Measurements from ENCODE around the gene RALGAPA2.
A peak's percentile ranks its signal among the peaks of the same experiment; 100 is the strongest.

The RALGAPA2 gene

DNA sequence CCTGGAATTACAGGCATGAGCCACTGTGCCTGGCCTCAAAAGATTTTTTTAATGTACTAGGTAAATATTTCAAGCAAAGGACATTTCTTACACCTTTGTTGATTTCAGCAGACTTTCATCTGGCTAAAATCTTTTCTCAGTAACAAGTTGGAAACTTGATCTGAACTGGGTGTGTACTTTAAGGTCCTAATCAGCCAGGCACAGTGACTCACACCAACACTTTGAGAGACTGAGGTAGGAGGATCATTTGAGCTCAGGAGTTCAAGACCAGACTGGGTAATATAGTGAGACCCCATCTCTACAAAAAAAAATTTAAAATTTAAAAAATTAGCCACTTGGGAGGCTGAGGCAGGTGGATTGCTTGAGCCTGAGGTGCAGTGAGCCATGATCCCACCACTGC lies 7.0 kb upstream of the RALGAPA2 start:
- no peak for DNase-seq

DNA sequence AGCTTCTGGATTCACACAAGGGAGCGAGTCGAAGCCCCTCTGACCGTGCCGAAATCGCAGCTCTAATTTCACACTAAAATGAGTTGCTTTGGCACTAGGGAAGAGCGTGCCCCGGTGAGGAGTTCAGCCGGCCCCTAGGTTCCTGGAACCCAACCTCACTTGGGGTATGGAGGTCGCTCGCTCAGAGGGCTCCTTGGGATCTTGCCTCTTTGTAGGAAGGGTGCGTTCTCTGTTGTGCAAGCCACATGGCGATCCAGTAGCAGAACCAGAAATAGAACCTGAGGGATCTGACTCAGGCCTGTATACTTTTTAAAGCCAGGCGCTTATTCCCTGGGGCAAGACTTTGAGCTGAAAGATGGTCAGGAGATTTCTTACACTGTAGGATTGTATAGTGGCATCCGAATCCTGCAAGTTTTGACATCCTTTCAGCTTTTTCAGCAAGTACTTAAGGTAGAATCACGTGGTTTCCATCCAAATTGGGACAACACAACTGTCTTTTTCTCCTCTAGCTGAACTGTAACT lies 861 bp upstream of the RALGAPA2 start:
- DNase-seq, result no peak

DNA sequence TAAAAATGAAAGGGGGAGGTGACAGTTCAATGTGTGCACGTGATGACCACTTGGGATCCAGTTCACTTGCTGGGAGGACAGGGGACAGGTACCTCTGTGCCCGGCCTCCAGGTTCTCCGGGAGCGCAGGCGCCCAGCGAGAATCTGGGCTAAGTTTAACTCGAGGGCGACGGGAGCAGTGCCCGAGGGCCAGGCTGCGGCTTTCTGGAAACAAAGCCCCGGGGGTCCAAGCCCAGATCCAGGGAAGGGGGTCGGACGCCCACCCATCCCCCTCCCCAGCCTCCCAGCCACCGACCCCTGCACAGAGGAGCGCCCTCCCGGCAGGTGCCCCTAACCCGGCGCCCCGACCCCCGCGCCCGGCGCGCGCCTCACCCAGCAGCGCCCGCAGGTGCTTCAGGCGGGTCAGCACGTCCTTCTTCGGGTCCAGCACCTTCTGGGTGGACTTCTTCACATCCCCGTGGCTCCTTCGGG lies 405 bp downstream of the RALGAPA2 start:
- DNase-seq, result peak; percentile 21

GRCh38 chr20:20711413-20711812 lies 1.0 kb downstream of the RALGAPA2 start:
- DNase-seq, result peak; percentile 22

- DNase-seq, result no peak
These were observed 1.8 kb downstream of the RALGAPA2 start for GRCh38 chr20:20710443-20711315.

DNA sequence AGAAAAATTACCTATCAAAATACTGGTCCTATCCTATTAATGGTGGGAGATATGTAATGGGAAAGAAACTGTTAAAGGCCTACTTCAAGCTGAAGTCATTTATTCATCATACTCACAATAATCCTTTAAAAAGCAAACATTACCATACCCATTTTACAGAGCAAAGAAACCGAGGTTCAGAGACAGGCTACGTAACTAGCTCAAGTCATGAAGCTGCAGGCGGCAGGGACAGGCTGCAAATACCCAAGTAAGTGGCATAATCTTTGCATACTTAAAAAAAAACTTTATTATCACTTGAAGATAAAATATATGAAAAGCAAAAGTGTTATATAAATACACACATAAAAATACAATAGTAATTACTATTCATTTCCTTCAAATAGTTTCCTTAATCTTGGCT lies 2.6 kb downstream of the RALGAPA2 start:
- DNase-seq, result no peak

- no peak for DNase-seq
These were observed 6.2 kb downstream of the RALGAPA2 start for GRCh38 chr20:20706285-20706684.

DNA sequence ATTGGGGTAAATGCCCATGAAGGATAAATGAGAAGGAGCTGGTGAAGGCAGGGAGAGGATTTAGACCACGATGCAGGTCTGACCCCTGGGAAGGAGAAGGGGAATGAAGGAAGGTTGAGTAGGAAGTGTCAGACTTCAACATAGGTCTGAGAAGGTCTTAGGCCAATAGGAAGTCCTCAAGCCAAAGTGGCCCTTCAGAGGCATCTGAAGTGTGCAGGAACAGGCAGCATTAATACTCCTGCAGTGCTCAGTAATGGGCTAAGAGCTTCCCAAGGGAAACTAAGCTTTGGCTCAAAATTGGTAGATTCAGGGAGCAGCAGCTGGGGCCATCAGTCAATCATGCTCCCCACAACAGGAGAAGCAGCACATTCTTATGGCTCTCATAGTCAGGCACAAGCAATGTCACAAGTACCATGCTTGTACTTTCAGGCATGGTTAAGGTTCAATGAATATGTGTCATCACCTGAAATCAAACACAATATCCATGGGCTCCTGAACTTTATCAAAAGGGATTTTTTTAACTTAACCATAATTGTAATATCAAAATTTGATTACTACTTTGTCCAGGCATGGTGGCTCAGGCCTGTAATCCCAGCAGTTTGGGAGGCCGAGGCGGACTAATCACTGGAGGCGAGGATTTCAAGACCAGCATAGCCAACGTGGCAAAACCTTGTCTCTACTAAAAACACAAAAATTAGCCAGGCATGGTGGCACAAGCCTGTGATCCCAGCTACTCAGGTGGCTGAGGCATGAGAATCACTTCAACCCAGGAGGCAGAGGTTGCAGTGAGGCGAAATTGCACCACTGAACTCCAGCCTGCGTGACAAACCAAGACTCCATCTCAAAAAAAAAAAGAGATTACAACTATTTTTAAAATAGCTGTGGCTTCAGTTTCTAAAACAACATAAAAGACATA lies 9.9 kb downstream of the RALGAPA2 start:
- DNase-seq, result no peak

DNA sequence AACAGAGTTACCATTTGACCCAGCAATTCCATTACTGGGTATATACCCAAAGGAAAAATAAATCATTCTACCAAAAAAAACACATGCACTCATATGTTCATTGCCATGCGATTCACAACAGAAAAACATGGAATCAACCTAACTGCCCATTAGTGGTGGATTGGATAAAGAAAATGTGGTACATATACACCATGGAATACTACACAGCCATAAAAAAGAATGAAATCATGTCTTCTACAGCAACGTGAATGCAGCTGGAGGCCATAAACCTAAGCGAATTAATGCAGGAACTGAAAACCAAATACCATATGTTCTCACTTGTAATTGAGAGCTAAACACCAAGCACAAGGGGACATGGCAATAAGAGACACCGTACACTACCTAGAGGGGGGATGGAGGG lies 12.5 kb downstream of the RALGAPA2 start:
- no peak for DNase-seq

DNA sequence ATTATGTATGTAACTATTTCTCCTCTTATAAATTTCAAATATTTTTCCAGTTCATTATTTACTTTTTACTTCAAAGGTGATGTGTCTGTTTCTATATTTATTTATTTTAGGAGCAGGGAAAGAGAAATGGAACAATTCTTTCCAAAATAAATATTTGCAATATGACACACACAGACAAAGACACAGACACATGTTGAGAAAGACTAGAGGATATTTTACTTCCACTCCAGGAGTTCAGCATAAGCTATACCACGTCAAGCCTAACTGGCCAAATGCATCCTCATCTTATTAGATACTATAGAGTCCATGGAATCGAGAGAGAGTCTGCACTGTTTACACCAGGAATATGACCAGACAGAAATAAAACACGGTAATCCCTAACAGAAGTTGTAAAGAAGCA lies 13.3 kb downstream of the RALGAPA2 start:
- no peak for DNase-seq

DNA sequence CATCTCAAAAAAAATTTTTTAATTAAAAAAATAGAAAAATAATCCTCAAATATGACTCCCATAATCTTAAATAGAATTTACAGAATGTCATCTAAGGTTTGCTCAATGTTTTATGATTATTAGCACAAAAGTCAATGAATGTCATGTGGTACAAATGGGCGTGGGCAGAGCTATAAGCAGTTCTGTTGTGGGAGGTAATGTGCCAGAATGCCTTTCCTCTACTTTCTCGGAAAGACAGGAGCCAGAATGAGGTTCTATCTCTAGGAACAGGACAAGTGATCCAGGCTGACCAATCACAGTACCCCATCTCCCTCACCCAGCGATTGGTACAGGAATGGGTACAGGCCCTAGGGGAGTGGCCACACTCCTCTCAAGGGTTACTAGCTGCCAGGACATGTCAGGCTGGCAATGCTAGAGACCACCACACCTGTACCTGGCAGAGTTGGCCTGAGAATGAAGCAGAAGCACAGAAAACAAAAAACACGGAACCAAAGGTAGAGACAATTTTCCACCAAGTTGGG lies 15.1 kb downstream of the RALGAPA2 start:
- DNase-seq, result no peak

GRCh38 chr20:20695250-20695816 lies 17.1 kb downstream of the RALGAPA2 start:
- no peak for DNase-seq

DNA sequence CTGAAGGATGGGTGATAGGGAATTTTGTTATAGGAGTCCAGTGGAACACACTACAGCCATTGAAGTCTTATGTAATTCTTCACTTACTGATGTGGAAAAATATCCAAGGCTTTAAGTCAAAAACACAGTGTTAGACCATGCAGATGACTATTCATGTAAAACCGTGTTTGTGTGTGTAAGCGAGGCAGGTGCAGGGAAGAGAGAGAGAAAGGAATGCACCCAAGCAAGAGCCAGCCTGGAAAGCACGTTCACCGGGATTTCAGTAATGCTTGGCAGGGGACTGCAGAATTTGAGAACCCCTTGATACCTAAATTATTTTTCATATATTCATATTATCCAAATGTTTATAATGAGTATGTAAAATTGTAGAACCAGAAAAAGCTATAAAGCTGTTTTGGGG lies 17.9 kb downstream of the RALGAPA2 start:
- DNase-seq, result no peak

GRCh38 chr20:20692587-20692986 lies 19.9 kb downstream of the RALGAPA2 start:
- DNase-seq, result no peak

DNA sequence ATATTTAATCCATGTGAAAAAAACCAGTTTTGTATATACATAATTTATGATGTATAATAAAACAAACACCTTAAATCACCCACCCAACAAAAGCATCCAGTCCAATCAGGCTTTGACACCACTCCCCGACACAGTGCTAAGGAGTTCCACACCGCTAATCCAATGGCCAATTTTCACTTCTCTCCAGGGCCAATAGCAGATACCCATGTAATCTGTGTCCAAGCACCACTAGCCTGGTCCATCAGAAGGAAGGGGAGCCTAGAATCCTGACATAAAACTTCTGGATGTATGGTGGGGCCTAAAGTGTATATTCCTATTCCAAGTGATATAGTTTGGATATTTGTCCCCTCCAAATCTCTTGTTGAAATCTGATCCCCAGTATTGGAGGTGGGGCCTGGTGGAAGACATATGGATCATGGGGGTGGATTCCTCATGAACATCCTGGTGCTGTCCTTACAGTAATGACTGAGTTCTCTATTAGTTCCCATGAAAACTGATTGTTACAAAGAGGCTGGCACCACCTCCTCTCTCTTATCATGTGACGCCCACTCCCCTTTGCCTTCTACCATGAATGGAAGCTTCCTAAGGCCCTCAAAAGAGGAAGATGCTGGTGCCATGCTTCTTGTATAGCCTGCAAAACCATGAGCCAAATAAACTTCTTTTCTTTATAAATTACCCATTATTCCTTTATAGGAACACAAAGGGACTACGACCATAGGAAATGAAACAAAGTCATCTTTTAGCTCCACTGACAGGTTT lies 20.8 kb downstream of the RALGAPA2 start:
- no peak for DNase-seq

- DNase-seq, result no peak
These were observed 21.6 kb downstream of the RALGAPA2 start for GRCh38 chr20:20690676-20691476.

- DNase-seq, result no peak
These were observed 25.1 kb downstream of the RALGAPA2 start for GRCh38 chr20:20687319-20687718.

GRCh38 chr20:20685635-20686034 lies 26.8 kb downstream of the RALGAPA2 start:
- DNase-seq, result no peak

GRCh38 chr20:20683481-20684321 lies 28.7 kb downstream of the RALGAPA2 start:
- no peak for DNase-seq

GRCh38 chr20:20683020-20683419 lies 29.4 kb downstream of the RALGAPA2 start:
- no peak for DNase-seq
